Type B pancreatic cell (in vitro differentiated cells): Measurements from ENCODE around the gene LHX5. TPM values are rescaled to one million over a fixed set of nuclear protein-coding genes. Genes with fewer than 3 reads are reported as not detected.
A peak's percentile ranks its signal among the peaks of the same experiment; 100 is the strongest.

Experiments
- DNase-seq: peaks from one replicate; pipeline ENCODE4 v3.0.0; 2021; ENCODE audit warnings: mixed read lengths; ENCODE audit not compliant: unreplicated experiment; ENCODE audit errors: extremely low spot score
- H3K27ac Mint-ChIP-seq: 2 replicates; pipeline ENCODE4 v1.8.0; 2021; ENCODE audit warnings: mild to moderate bottlenecking, mixed read lengths
- H3K27me3 Mint-ChIP-seq: 2 replicates; pipeline ENCODE4 v1.8.0; 2021; ENCODE audit warnings: mixed read lengths
- H3K36me3 Mint-ChIP-seq: 2 replicates; pipeline ENCODE4 v1.8.0; 2021; ENCODE audit warnings: mixed read lengths
- H3K4me1 Mint-ChIP-seq: one replicate; pipeline ENCODE4 v1.8.0; 2021; ENCODE audit warnings: mixed read lengths; ENCODE audit not compliant: unreplicated experiment
- H3K4me3 Mint-ChIP-seq: 2 replicates; pipeline ENCODE4 v1.8.0; 2021; ENCODE audit warnings: mild to moderate bottlenecking, mixed read lengths
- H3K9me3 Mint-ChIP-seq: 2 replicates; pipeline ENCODE4 v1.8.0; 2021; ENCODE audit warnings: mixed read lengths
- total RNA-seq: library from RNA; stranded (reverse); gene quantifications from 2 replicates; pipeline ENCODE4 v1.2.1, GENCODE V29; 2021; ENCODE audit warnings: low replicate concordance
- TF ChIP-seq, protein P1 (sequence below): fragments of 200-600 bp; sonication (generic); conservative IDR thresholded peaks from 2 replicates; pipeline ENCODE4 v1.5.0; 2021; ENCODE audit warnings: antibody characterized with exemption, mild to moderate bottlenecking

LHX5 gene
- total RNA-seq, 1 donor from 2014 or later = 0.12 TPM

DNA sequence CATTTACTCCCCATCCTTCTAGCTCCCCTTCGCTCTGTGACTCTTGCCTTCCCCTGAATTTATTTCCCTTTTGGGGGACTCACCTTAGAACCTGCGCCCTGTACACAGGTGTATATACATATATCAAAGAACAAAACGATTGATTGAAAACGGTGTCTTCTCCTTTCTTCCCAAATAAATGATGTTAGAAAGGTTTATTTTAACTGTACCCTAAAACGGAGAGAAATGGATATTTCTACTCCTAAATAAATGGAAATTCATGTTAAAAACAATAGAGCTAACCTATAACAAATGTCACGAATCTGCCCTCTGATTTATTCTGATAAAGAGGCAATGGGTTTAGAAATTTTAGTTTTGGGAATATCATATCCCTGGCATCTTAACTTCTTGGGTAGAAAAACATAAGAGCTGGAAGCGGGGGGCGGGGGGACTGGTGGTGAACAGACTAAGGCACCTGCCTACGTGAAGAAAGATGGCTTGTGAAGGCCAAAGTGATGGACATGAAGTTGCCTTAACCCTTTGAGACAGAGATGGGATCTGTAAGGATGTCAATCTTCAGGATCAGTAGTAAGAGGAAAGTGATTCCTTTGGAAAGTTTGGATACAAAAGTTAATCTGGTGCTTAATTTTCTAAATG is 8.8 kb upstream of the LHX5 start:
- H3K4me1 Mint-ChIP-seq = no peaks in the 10 kb centered on the region
- H3K27me3 Mint-ChIP-seq = peaks cover 93% of the 10 kb centered on the region
- no peak overlapping the region for H3K27ac Mint-ChIP-seq
- H3K36me3 Mint-ChIP-seq = no peaks in the 10 kb centered on the region
- no peak for DNase-seq
- H3K4me3 Mint-ChIP-seq = no peak overlapping the region
- H3K9me3 Mint-ChIP-seq = no peaks in the 10 kb centered on the region
- TF ChIP-seq, protein P1, sequence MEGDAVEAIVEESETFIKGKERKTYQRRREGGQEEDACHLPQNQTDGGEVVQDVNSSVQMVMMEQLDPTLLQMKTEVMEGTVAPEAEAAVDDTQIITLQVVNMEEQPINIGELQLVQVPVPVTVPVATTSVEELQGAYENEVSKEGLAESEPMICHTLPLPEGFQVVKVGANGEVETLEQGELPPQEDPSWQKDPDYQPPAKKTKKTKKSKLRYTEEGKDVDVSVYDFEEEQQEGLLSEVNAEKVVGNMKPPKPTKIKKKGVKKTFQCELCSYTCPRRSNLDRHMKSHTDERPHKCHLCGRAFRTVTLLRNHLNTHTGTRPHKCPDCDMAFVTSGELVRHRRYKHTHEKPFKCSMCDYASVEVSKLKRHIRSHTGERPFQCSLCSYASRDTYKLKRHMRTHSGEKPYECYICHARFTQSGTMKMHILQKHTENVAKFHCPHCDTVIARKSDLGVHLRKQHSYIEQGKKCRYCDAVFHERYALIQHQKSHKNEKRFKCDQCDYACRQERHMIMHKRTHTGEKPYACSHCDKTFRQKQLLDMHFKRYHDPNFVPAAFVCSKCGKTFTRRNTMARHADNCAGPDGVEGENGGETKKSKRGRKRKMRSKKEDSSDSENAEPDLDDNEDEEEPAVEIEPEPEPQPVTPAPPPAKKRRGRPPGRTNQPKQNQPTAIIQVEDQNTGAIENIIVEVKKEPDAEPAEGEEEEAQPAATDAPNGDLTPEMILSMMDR = no peak

DNA sequence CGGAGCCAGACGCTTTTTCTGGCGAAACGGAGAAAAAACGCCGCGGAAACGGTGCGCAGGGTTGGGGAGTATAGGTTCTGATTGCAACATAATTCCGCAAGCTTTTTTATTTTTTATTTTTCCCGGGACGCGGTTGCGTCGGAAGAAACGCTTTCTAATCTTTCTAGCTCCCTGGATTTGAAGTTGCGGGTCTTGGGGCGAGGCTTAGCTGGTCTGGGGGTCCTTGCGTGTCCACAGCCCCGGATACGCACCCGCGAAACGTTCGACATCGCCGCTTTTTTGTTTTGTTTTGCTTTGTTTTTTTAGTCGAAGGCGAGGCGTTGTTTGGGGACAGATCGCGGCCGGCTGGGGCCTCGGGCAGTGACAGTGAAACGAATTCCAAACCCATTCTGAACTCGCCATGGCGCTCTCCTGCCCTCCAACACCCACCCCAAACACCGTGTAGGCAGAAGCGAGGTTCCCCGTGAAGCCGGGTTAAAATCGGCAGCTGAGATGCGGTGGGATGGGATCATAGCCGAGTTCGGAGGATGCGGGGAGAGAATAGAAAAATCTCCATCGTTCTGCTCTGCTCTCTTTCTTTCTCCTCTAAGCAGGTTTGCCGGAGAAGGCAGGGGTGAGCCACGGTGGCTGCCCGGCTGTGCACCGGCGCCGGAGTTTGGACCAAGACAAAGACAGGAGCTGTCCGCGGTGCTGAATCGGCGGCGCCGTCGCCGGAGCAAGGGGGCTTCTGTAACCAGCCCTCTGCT is 8.1 kb upstream of the LHX5 start:
- Mint-ChIP-seq H3K27ac (no peak overlapping the region), H3K4me1 (no peaks in the 10 kb centered on the region), H3K27me3 (peaks cover 93% of the 10 kb centered on the region), H3K4me3 (no peak overlapping the region), H3K9me3 (no peaks in the 10 kb centered on the region), H3K36me3 (no peaks in the 10 kb centered on the region)
- TF ChIP-seq, protein P1 = no peak
- DNase-seq = peak; percentile 84

DNA sequence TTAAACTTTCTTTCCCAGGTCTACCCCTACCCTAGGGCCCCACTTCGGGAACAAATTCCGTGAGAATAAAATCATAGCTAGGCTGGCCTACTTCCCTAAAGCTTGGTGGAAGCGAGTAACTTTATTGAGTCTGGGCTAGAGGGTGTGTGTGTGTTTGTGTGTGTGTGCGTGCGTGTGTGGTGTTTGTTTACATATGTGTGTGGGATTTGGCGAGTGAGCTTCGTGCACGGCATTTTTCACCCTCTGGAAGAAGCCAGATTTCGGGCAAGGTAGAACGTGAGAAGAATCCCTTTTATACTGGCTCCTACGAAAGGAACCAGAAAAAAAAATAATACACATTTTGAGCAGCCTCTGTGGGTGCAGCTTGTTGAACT is 7.5 kb upstream of the LHX5 start:
- Mint-ChIP-seq H3K36me3 (no peaks in the 10 kb centered on the region), H3K4me3 (no peak overlapping the region), H3K27ac (no peak overlapping the region), H3K4me1 (no peaks in the 10 kb centered on the region), H3K27me3 (peaks cover 93% of the 10 kb centered on the region), H3K9me3 (no peaks in the 10 kb centered on the region)
- TF ChIP-seq, protein P1 = no peak
- DNase-seq = no peak

DNA sequence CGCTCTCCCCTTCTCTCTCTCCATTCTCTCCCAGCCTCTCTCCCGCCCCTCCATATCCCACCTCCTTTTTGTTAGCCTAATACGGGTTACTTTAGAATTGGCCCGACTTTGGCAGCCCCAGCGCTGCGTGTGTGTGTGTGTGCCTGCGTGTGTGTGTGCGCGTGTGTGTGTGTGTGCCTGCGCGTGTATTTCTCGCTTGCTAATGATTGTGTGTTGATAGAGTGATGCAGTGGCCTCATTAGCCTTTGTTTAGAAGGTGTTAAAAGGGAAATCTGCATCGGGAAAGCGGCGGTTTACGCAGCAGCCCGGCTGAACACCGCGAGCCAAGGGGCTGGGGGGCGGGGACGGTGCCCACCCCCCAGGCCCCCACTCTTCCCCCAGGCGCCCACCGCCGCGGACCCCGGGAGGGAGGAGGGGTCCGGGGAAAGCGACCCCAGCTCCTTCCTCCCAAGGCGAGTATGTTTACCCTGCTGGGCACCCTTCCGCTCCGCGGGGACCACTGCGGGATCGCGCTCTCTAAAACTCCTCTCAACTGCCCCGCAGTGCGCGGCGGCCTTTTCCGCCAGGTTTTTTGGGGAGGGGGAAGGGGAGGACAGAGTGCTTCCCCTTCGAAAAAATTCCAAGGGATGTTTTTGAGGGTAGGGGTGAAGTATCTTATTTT is 6.8 kb upstream of the LHX5 start:
- Mint-ChIP-seq H3K4me3 (no peak overlapping the region), H3K27ac (no peak overlapping the region), H3K4me1 (no peaks in the 10 kb centered on the region), H3K27me3 (peaks cover 93% of the 10 kb centered on the region), H3K9me3 (no peaks in the 10 kb centered on the region), H3K36me3 (no peaks in the 10 kb centered on the region)
- TF ChIP-seq, protein P1 = no peak
- DNase-seq = no peak

DNA sequence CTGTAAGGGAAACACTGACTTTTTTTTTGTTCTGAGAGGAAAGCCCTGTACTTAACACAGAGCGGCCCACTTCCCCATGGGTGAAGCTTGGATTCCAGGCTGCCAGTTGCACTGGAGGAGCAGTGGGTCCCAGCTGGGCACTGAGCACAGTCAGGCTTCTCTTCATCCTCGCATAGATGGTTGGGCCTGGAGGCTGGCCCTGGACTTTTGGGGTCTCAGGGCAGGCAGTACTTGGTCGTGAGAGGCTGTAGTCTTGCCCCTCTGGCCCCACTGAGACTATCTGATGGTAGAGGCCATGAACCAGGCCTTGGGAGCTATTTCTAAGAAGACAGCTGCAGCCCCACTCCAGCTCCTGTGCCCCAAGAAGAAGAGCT is 6.2 kb upstream of the LHX5 start:
- H3K4me3 Mint-ChIP-seq = no peak overlapping the region
- no peaks in the 10 kb centered on the region for H3K36me3 Mint-ChIP-seq
- H3K9me3 Mint-ChIP-seq = no peaks in the 10 kb centered on the region
- no peaks in the 10 kb centered on the region for H3K4me1 Mint-ChIP-seq
- H3K27ac Mint-ChIP-seq = no peak overlapping the region
- peaks cover 93% of the 10 kb centered on the region for H3K27me3 Mint-ChIP-seq
- TF ChIP-seq, protein P1 = no peak
- DNase-seq = no peak
